Mesenchymal stem cell (in vitro differentiated cells and primary cell): ENCODE measurements around the gene RBM26.
"Not testable (repeated sequence)": the region's sequence is repeated elsewhere in the genome, so short reads cannot be mapped to it uniquely, and the experiment has no call there.

Experiments
- DNase-seq: peaks from one replicate; pipeline ENCODE4 v3.0.0-alpha.2; 2013
- H2AFZ ChIP-seq: one replicate; pipeline ENCODE4 v1.6.1; 2013; ENCODE audit warnings: low read depth, mild to moderate bottlenecking, control low read depth, inconsistent platforms, low read length, moderate library complexity
- H2AK5ac ChIP-seq: 2 replicates; pipeline ENCODE4 v1.6.1; 2013; ENCODE audit warnings: low read length, moderate library complexity, mild to moderate bottlenecking, inconsistent platforms; ENCODE audit not compliant: severe bottlenecking
- H2BK120ac ChIP-seq: one replicate; pipeline ENCODE4 v1.6.1; 2013; ENCODE audit warnings: low read depth, mild to moderate bottlenecking, inconsistent platforms, low read length, moderate library complexity
- H2BK12ac ChIP-seq, 2 experiments: one replicate each; pipeline ENCODE4 v1.6.1; 2013; ENCODE audit warnings: inconsistent platforms in 2 of 2, low read length in 2 of 2, mild to moderate bottlenecking in 2 of 2, moderate library complexity in 2 of 2, control low read depth in 1 of 2
- H2BK15ac ChIP-seq: one replicate; pipeline ENCODE4 v1.6.1; 2013; ENCODE audit warnings: mild to moderate bottlenecking, low read depth, inconsistent platforms; ENCODE audit not compliant: poor library complexity, severe bottlenecking
- H2BK5ac ChIP-seq: 2 replicates; pipeline ENCODE4 v1.6.1; 2013; ENCODE audit warnings: low read depth, mild to moderate bottlenecking, low read length, control low read depth, inconsistent platforms; ENCODE audit not compliant: poor library complexity, severe bottlenecking
- H3K14ac ChIP-seq, 2 experiments: one replicate each; pipeline ENCODE4 v1.6.1; 2013; ENCODE audit warnings: inconsistent platforms in 2 of 2, low read length in 2 of 2, control low read depth in 1 of 2, mild to moderate bottlenecking in 1 of 2, moderate library complexity in 1 of 2
- H3K18ac ChIP-seq, 2 experiments: one replicate each; pipeline ENCODE4 v1.6.1; 2013; ENCODE audit warnings: inconsistent platforms in 2 of 2, low read length in 2 of 2, control low read depth in 1 of 2, low read depth in 1 of 2, mild to moderate bottlenecking in 1 of 2
- H3K23ac ChIP-seq, 2 experiments: one replicate each; pipeline ENCODE4 v1.6.1; 2013; ENCODE audit warnings: inconsistent platforms in 2 of 2, low read length in 2 of 2, mild to moderate bottlenecking in 2 of 2, moderate library complexity in 2 of 2, control low read depth in 1 of 2
- H3K27ac ChIP-seq: 2 replicates; pipeline ENCODE4 v1.5.1; 2013; ENCODE audit warnings: mild to moderate bottlenecking, moderate library complexity, low read length, control low read depth, inconsistent platforms; ENCODE audit not compliant: poor library complexity, severe bottlenecking
- H3K27me3 ChIP-seq, 2 experiments: 2 replicates each; pipeline versions ENCODE4 v1.6.1 to v1.7.0; 2013; ENCODE audit warnings: low read length in 2 of 2, mild to moderate bottlenecking in 2 of 2, moderate library complexity in 2 of 2, control low read depth in 1 of 2, inconsistent platforms in 1 of 2; ENCODE audit not compliant: control insufficient read depth in 1 of 2, insufficient read depth in 1 of 2
- H3K36me3 ChIP-seq, 2 experiments: 2 replicates each; pipeline versions ENCODE4 v1.6.1 to v1.7.0; 2013; ENCODE audit warnings: low read length in 2 of 2, control low read depth in 1 of 2, inconsistent platforms in 1 of 2, low read depth in 1 of 2, mild to moderate bottlenecking in 1 of 2; ENCODE audit not compliant: insufficient read depth in 2 of 2, control insufficient read depth in 1 of 2
- H3K4ac ChIP-seq, 2 experiments: one replicate each; pipeline ENCODE4 v1.6.1; 2013; ENCODE audit warnings: inconsistent platforms in 2 of 2, low read length in 2 of 2, mild to moderate bottlenecking in 2 of 2, moderate library complexity in 2 of 2, control low read depth in 1 of 2, low read depth in 1 of 2
- H3K4me1 ChIP-seq: 2 replicates; pipeline ENCODE4 v1.6.1; 2013; ENCODE audit warnings: low read depth, low read length, control low read depth; ENCODE audit not compliant: control insufficient read depth, insufficient read depth
- H3K4me2 ChIP-seq: 2 replicates; pipeline ENCODE4 v1.6.1; 2013; ENCODE audit warnings: low read length, mild to moderate bottlenecking, inconsistent platforms; ENCODE audit not compliant: poor library complexity, severe bottlenecking
- H3K4me3 ChIP-seq, 2 experiments: 2 replicates each; pipeline versions ENCODE4 v1.5.1 to v1.7.0; 2013; ENCODE audit warnings: low read length in 2 of 2, mild to moderate bottlenecking in 2 of 2, control low read depth in 1 of 2, low read depth in 1 of 2; ENCODE audit not compliant: insufficient read depth in 1 of 2
- H3K79me1 ChIP-seq: replicated peaks from 2 replicates; pipeline ENCODE4 v1.6.1; 2013; ENCODE audit warnings: mild to moderate bottlenecking, control low read depth, low read length, inconsistent platforms; ENCODE audit not compliant: poor library complexity, severe bottlenecking
- H3K9ac ChIP-seq: 2 replicates; pipeline ENCODE4 v1.7.0; 2013; ENCODE audit warnings: mild to moderate bottlenecking, low read length, moderate library complexity
- H3K9me3 ChIP-seq: 2 replicates; pipeline ENCODE4 v1.7.0; 2013; ENCODE audit warnings: mild to moderate bottlenecking, low read length; ENCODE audit not compliant: control insufficient read depth
- H4K8ac ChIP-seq: one replicate; pipeline ENCODE4 v1.6.1; 2013; ENCODE audit warnings: inconsistent platforms, mild to moderate bottlenecking, low read length, moderate library complexity
- H4K91ac ChIP-seq: one replicate; pipeline ENCODE4 v1.6.1; 2013; ENCODE audit warnings: mild to moderate bottlenecking, low read length, inconsistent platforms
- WGBS: methylation state at CpG from one replicate; pipeline ENCODE4 v1.1.7; 2013; ENCODE audit warnings: mixed read lengths; 5-methylcytosine and 5-hydroxymethylcytosine counted together

Gene RBM26

DNA sequence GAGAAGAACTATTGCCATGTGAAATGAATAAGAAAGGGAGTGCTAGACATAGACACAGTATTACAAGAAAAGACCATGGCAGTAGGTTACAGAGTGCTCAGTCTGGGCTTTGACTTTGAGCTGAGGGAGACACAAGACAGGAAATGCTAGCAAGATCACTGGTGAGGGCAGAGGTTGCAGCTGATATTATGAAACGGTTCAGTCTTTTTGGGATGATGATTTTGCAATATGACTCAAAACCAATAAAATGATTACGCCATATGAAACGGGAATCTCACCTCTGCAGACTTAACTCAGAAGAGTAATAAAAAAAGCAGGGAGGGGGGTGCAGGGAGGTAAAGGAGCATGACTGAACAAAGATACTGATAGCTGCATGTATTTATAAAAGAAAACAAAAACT lies 123.1 kb downstream of the RBM26 start:
- no peak overlapping the region for H2AK5ac ChIP-seq
- H3K18ac ChIP-seq: no peak overlapping the region
- H3K9ac ChIP-seq: no peak overlapping the region
- H3K9me3 ChIP-seq: no peaks in the 10 kb centered on the region
- no peaks in the 10 kb centered on the region for H3K27me3 ChIP-seq
- H3K36me3 ChIP-seq: no peaks in the 10 kb centered on the region
- H3K4me2 ChIP-seq: no peak overlapping the region
- 79% methylated on average over 3 of the region's 3 CpGs for WGBS
- no peak overlapping the region for H3K14ac ChIP-seq
- H2BK5ac ChIP-seq: no peak overlapping the region
- peaks cover under 1% of the 10 kb centered on the region for H3K4me1 ChIP-seq
- H2BK12ac ChIP-seq: no peak overlapping the region
- H2BK15ac ChIP-seq: no peak overlapping the region
- DNase-seq: no peak
- H3K79me1 ChIP-seq: no peaks in the 10 kb centered on the region
- no peak overlapping the region for H4K91ac ChIP-seq
- no peak overlapping the region for H2BK120ac ChIP-seq
- no peak overlapping the region for H4K8ac ChIP-seq
- H3K27ac ChIP-seq: no peak overlapping the region
- no peak overlapping the region for H3K4me3 ChIP-seq
- H3K23ac ChIP-seq: no peak overlapping the region
- H3K4ac ChIP-seq: no peak overlapping the region
- no peak overlapping the region for H2AFZ ChIP-seq

DNA sequence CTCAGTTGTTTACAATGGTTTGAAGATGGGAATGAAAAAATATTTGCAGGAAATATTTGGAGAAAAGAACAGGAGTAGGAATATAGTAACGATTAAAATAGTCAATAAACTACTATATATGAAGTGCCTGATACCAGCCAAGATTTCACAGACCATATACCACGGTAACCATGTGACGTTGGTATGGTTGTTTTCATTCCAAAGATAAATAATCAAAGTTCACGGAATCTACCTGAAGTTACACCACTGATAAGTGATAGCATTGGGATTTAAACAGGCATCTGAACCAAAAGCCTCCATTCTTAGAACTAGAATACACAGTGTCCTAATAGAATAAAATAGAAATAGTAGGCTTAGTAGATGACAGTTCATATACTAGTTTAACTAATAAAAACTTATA lies 123.5 kb downstream of the RBM26 start:
- Histone ChIP-seq H4K91ac (no peak overlapping the region), H3K14ac (no peak overlapping the region), H3K27ac (no peak overlapping the region), H3K79me1 (no peaks in the 10 kb centered on the region), H3K9me3 (no peaks in the 10 kb centered on the region), H2BK12ac (no peak overlapping the region), H3K4me1 (no peaks in the 10 kb centered on the region), H3K4me3 (no peak overlapping the region), H2BK120ac (no peak overlapping the region), H2AK5ac (no peak overlapping the region), H3K36me3 (no peaks in the 10 kb centered on the region), H2BK15ac (no peak overlapping the region), H4K8ac (no peak overlapping the region), H3K4me2 (no peak overlapping the region), H3K9ac (no peak overlapping the region), H2AFZ (no peak overlapping the region), H2BK5ac (no peak overlapping the region), H3K23ac (no peak overlapping the region), H3K4ac (no peak overlapping the region), H3K18ac (no peak overlapping the region), H3K27me3 (no peaks in the 10 kb centered on the region)
- no CpG with 5 or more reads among the region's 4 CpGs for WGBS
- DNase-seq: no peak

DNA sequence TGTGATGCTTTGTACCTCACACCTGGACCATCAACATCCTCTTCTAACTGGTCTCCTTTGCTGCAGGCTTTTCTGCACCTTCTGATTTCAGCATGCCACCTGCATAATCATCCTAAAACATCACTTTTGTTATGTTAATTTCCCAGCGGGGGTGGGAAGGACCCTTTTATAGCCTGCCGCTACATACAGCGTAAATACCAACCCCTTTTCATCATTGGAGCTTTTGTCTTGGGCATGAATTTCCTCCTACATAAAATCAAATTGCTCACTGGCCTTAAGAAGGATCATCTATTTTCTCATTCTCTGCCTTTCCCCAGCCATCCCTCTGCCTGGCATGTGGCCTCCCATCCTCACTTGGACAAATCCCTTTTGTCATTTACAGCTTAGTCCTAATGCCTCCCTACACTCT lies 124.7 kb downstream of the RBM26 start:
- H3K4me1 ChIP-seq: no peaks in the 10 kb centered on the region
- H3K27me3 ChIP-seq: no peaks in the 10 kb centered on the region
- DNase-seq: no peak
- no peak overlapping the region for H3K27ac ChIP-seq
- H2BK12ac ChIP-seq: no peak overlapping the region
- no peak overlapping the region for H2BK120ac ChIP-seq
- no peak overlapping the region for H3K18ac ChIP-seq
- no peak overlapping the region for H2BK15ac ChIP-seq
- no peaks in the 10 kb centered on the region for H3K36me3 ChIP-seq
- 80% methylated on average over 3 of the region's 3 CpGs for WGBS
- no peak overlapping the region for H4K8ac ChIP-seq
- no peak overlapping the region for H3K4me2 ChIP-seq
- no peak overlapping the region for H3K14ac ChIP-seq
- H3K79me1 ChIP-seq: no peaks in the 10 kb centered on the region
- H2AFZ ChIP-seq: no peak overlapping the region
- H3K4me3 ChIP-seq: no peak overlapping the region
- H2AK5ac ChIP-seq: no peak overlapping the region
- no peaks in the 10 kb centered on the region for H3K9me3 ChIP-seq
- H3K9ac ChIP-seq: no peak overlapping the region
- no peak overlapping the region for H4K91ac ChIP-seq
- no peak overlapping the region for H3K4ac ChIP-seq
- H3K23ac ChIP-seq: no peak overlapping the region
- no peak overlapping the region for H2BK5ac ChIP-seq

DNA sequence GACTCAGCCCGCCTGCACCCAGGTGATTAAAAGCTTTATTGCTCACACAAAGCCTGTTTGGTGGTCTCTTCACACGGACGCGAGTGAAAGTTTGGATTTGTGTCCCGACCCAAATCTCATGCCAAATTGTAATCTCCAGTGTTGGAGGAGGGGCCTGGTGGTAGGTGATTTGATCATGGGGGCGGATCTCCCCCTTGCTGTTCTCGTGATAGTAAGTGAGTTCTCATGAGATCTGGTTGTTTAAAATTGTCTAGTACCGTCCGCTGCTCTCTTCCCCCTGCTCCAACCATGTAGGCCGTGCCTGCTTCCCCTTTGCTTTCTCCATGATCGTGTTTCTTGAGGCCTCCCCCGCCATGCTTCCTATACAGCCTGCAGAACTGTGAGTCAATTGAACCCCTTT lies 126.3 kb downstream of the RBM26 start:
- 84% methylated on average over 12 of the region's 12 CpGs for WGBS
- H4K91ac ChIP-seq, H3K27me3 ChIP-seq, H3K36me3 ChIP-seq, H2BK120ac ChIP-seq, H3K4me2 ChIP-seq, H2BK5ac ChIP-seq, H3K4me1 ChIP-seq, H3K14ac ChIP-seq, H3K4me3 ChIP-seq, H2BK15ac ChIP-seq, H3K23ac ChIP-seq, H3K9ac ChIP-seq, H3K18ac ChIP-seq, H3K27ac ChIP-seq, H3K79me1 ChIP-seq, H4K8ac ChIP-seq, H3K9me3 ChIP-seq, H3K4ac ChIP-seq, H2BK12ac ChIP-seq, H2AFZ ChIP-seq, H2AK5ac ChIP-seq, DNase-seq: not testable (repeated sequence)
